ENCODE data around the gene CANT1.

- no peak for TF ChIP-seq CTCF (IDR thresholded peaks at IDR 0.05)
- no peak for TF ChIP-seq POLR2A (IDR thresholded peaks at IDR 0.05)
Measured at GRCh38 chr17:79044462-79044861, 34.9 kb upstream of the CANT1 start.
